ENCODE data around the gene UNC13A.

GRCh38 chr19:17646441-17646840 is 41.7 kb downstream of the UNC13A start:
- no peak for TF ChIP-seq CTCF (IDR thresholded peaks at IDR 0.05)
- TF ChIP-seq POLR2A (IDR thresholded peaks at IDR 0.05): no peak

Data from adrenal gland (tissue), 5 donors.